H1 (cell line): ENCODE data around the gene CDCA7L. TPM values are rescaled to one million over a fixed set of nuclear protein-coding genes. Genes with fewer than 3 reads are reported as not detected.

Source experiments
- CTCF ChIA-PET: fragments of 300-600 bp; sonication (Branson Sonifier 250); formaldehyde crosslinking; loops from one replicate; lab custom pipeline; 2021; ENCODE audit not compliant: partially characterized antibody; lab: Charles Lee
- POLR2A ChIA-PET: fragments of 300-600 bp; sonication (Branson Sonifier 250); formaldehyde crosslinking; loops from one replicate; lab custom pipeline; 2021; ENCODE audit warnings: inconsistent platforms; ENCODE audit not compliant: partially characterized antibody; lab: Charles Lee
- DNase-seq, 2 experiments: peaks; one replicate each; pipeline versions ENCODE4 v3.0.0 to v3.0.0-alpha.2; 2010 to 2022; ENCODE audit warnings: low spot score in 2 of 2, low read depth in 1 of 2, mixed read lengths in 1 of 2
- FAIRE-seq: peaks from 2 replicates; lab custom pipeline; 2011; peaks lifted over from hg19 to GRCh38; lab: Jason Lieb, UNC
- H2AFZ ChIP-seq: 2 replicates; pipeline ENCODE4 v1.8.1; 2012; ENCODE audit warnings: low read length, inconsistent platforms
- H2AK5ac ChIP-seq: 2 replicates; pipeline ENCODE4 v1.6.1; 2013; ENCODE audit warnings: low read depth, low read length
- H2BK120ac ChIP-seq: replicated peaks from 2 replicates; pipeline ENCODE3; 2013; ENCODE audit warnings: low read depth, low read length, inconsistent platforms
- H2BK12ac ChIP-seq: 2 replicates; pipeline ENCODE4 v1.6.1; 2013; ENCODE audit warnings: low read depth, low read length
- H2BK15ac ChIP-seq: 2 replicates; pipeline ENCODE4 v1.6.1; 2013; ENCODE audit warnings: low read length
- H2BK20ac ChIP-seq: 2 replicates; pipeline ENCODE4 v1.6.1; 2013; ENCODE audit warnings: low read length
- H2BK5ac ChIP-seq: 2 replicates; pipeline ENCODE4 v1.6.1; 2013; ENCODE audit warnings: low read depth, low read length
- H3K14ac ChIP-seq: 2 replicates; pipeline ENCODE4 v1.6.1; 2013; ENCODE audit warnings: inconsistent platforms; ENCODE audit not compliant: insufficient read length
- H3K18ac ChIP-seq: 2 replicates; pipeline ENCODE4 v1.6.1; 2013; ENCODE audit warnings: low read length; ENCODE audit errors: extremely low read depth
- H3K23ac ChIP-seq: 2 replicates; pipeline ENCODE4 v1.6.1; 2013; ENCODE audit warnings: inconsistent platforms; ENCODE audit not compliant: insufficient read length
- H3K23me2 ChIP-seq: 2 replicates; pipeline ENCODE4 v1.6.1; 2013; ENCODE audit warnings: low read depth, low read length
- H3K27ac ChIP-seq: 2 replicates; pipeline ENCODE4 v1.6.1; 2011; ENCODE audit warnings: low read depth, low read length, inconsistent platforms
- H3K27me3 ChIP-seq, 4 experiments: replicated peaks in 1 of 4; 1 replicate in 1 of 4; 2 replicates in 3 of 4; pipeline versions ENCODE4 v1.6.1 to v1.8.1; 2011 to 2013; ENCODE audit warnings: low read length in 3 of 4, mild to moderate bottlenecking in 3 of 4, inconsistent platforms in 2 of 4, mixed read lengths in 2 of 4, moderate library complexity in 1 of 4; ENCODE audit not compliant: control insufficient read depth in 3 of 4, insufficient read depth in 3 of 4; ENCODE audit errors: extremely low read depth in 1 of 4
- H3K36me3 ChIP-seq, 4 experiments: 2 replicates each; pipeline versions ENCODE4 v1.6.1 to v1.8.1; 2011 to 2013; ENCODE audit warnings: mild to moderate bottlenecking in 4 of 4, low read length in 3 of 4, moderate library complexity in 2 of 4, control low read depth in 1 of 4, inconsistent platforms in 1 of 4; ENCODE audit not compliant: insufficient read depth in 4 of 4, control insufficient read depth in 2 of 4
- H3K4ac ChIP-seq: replicated peaks from 2 replicates; pipeline ENCODE3; 2013; ENCODE audit warnings: low read length, low read depth, mixed read lengths, inconsistent platforms; ENCODE audit not compliant: insufficient read length
- H3K4me1 ChIP-seq, 4 experiments: replicated peaks in 1 of 4; 1 replicate in 1 of 4; 2 replicates in 3 of 4; pipeline versions ENCODE4 v1.6.1 to v1.8.1; 2011 to 2013; ENCODE audit warnings: low read length in 3 of 4, inconsistent platforms in 2 of 4, mixed read lengths in 1 of 4; ENCODE audit not compliant: insufficient read depth in 4 of 4, control insufficient read depth in 3 of 4
- H3K4me2 ChIP-seq, 2 experiments: 2 replicates each; pipeline versions ENCODE4 v1.6.1 to v1.8.1; 2011 to 2013; ENCODE audit warnings: low read depth in 2 of 2, low read length in 2 of 2, control low read depth in 1 of 2, inconsistent platforms in 1 of 2, mild to moderate bottlenecking in 1 of 2; ENCODE audit not compliant: insufficient read depth in 1 of 2
- H3K4me3 ChIP-seq, 4 experiments: fragments of 200-600, 300-600 bp in 1 of 4; sonication (generic), shearing (Covaris generic), sonication (Bioruptor Twin) in 1 of 4; 2 replicates each; pipeline versions ENCODE4 v1.5.1 to v1.8.1; 2011 to 2016; ENCODE audit warnings: low read length in 4 of 4, low read depth in 3 of 4, control low read depth in 2 of 4, inconsistent platforms in 2 of 4, mild to moderate bottlenecking in 2 of 4, mixed read lengths in 1 of 4, moderate library complexity in 1 of 4; ENCODE audit not compliant: insufficient read depth in 2 of 4; ENCODE audit errors: extremely low read depth in 1 of 4
- H3K56ac ChIP-seq: replicated peaks from 2 replicates; pipeline ENCODE3; 2013; ENCODE audit warnings: low read depth, mild to moderate bottlenecking, mixed read lengths, low read length, inconsistent platforms; ENCODE audit not compliant: insufficient read length
- H3K79me1 ChIP-seq: 2 replicates; pipeline ENCODE4 v1.6.1; 2013; ENCODE audit warnings: low read depth, low read length, control low read depth
- H3K79me2 ChIP-seq, 2 experiments: 2 replicates each; pipeline versions ENCODE4 v1.6.1 to v1.8.1; 2012 to 2013; ENCODE audit warnings: low read length in 2 of 2, mild to moderate bottlenecking in 2 of 2, inconsistent platforms in 1 of 2; ENCODE audit not compliant: insufficient read depth in 2 of 2, control insufficient read depth in 1 of 2
- H3K9ac ChIP-seq, 4 experiments: replicated peaks in 1 of 4; 1 replicate in 1 of 4; 2 replicates in 3 of 4; pipeline versions ENCODE4 v1.6.1 to v1.8.1; 2011 to 2013; ENCODE audit warnings: low read depth in 3 of 4, low read length in 3 of 4, control low read depth in 2 of 4, mild to moderate bottlenecking in 2 of 4, moderate library complexity in 2 of 4, inconsistent platforms in 1 of 4; ENCODE audit errors: extremely low read depth in 1 of 4
- H3K9me3 ChIP-seq, 2 experiments: 2 replicates each; pipeline versions ENCODE4 v1.6.1 to v1.8.1; 2012 to 2013; ENCODE audit warnings: mild to moderate bottlenecking in 2 of 2, moderate library complexity in 2 of 2, control low read depth in 1 of 2, inconsistent platforms in 1 of 2, low read depth in 1 of 2, low read length in 1 of 2, mixed read lengths in 1 of 2; ENCODE audit not compliant: insufficient read depth in 2 of 2
- H4K20me1 ChIP-seq, 2 experiments: replicated peaks in 1 of 2; 2 replicates each; pipeline versions ENCODE3 to v1.8.1; 2011 to 2013; ENCODE audit warnings: inconsistent platforms in 2 of 2, low read length in 2 of 2, mild to moderate bottlenecking in 1 of 2; ENCODE audit not compliant: insufficient read depth in 2 of 2, control insufficient read depth in 1 of 2
- H4K5ac ChIP-seq: 2 replicates; pipeline ENCODE4 v1.6.1; 2013; ENCODE audit warnings: low read length, low read depth, mixed read lengths, inconsistent platforms; ENCODE audit not compliant: insufficient read length
- H4K8ac ChIP-seq: 2 replicates; pipeline ENCODE4 v1.8.0; 2013; ENCODE audit warnings: mild to moderate bottlenecking, moderate library complexity, low read length, inconsistent platforms; ENCODE audit not compliant: insufficient read depth; ENCODE audit errors: extremely low read depth
- H4K91ac ChIP-seq: replicated peaks from 2 replicates; pipeline ENCODE3; 2013; ENCODE audit warnings: low read length, mixed read lengths, inconsistent platforms; ENCODE audit not compliant: insufficient read length
- BACH1 ChIP-seq: IDR thresholded peaks from 2 replicates; pipeline ENCODE4 v1.6.1; 2012; ENCODE audit warnings: low read length, improper control_type of control experiment
- CREB1 ChIP-seq: IDR thresholded peaks from 2 replicates; pipeline ENCODE4 v1.6.1; 2012; ENCODE audit warnings: inconsistent platforms
- KDM4A ChIP-seq: IDR thresholded peaks from one replicate; pipeline ENCODE4 v1.7.1; 2012; ENCODE audit warnings: low read depth, mild to moderate bottlenecking, moderate library complexity, low read length, inconsistent platforms; ENCODE audit not compliant: severe bottlenecking
- NANOG ChIP-seq: IDR thresholded peaks from 2 replicates; pipeline ENCODE4 v1.6.1; 2011; ENCODE audit warnings: low read length, low read depth, mild to moderate bottlenecking, inconsistent platforms; ENCODE audit not compliant: insufficient read depth, poor library complexity, severe bottlenecking
- POLR2A ChIP-seq, 2 experiments: IDR thresholded peaks; 1 replicate in 1 of 2; 2 replicates in 1 of 2; pipeline ENCODE4 v1.6.1; 2011; ENCODE audit warnings: low read depth in 2 of 2, low read length in 2 of 2, mild to moderate bottlenecking in 2 of 2; ENCODE audit errors: control extremely low read depth in 1 of 2
- RAD21 ChIP-seq, 2 experiments: IDR thresholded peaks in 1 of 2; conservative IDR thresholded peaks in 1 of 2; 2 replicates each; pipeline ENCODE4 v1.6.1; 2011; ENCODE audit warnings: low read depth in 2 of 2, low read length in 2 of 2, improper control_type of control experiment in 1 of 2, inconsistent platforms in 1 of 2, mild to moderate bottlenecking in 1 of 2, moderate library complexity in 1 of 2
- RBBP5 ChIP-seq: IDR thresholded peaks from 2 replicates; pipeline ENCODE4 v1.7.1; 2012; ENCODE audit warnings: low read depth, mild to moderate bottlenecking, inconsistent platforms, low read length, moderate library complexity, borderline replicate concordance
- SIN3A ChIP-seq, 2 experiments: IDR thresholded peaks in 1 of 2; conservative IDR thresholded peaks in 1 of 2; 2 replicates each; pipeline ENCODE4 v1.6.1; 2011 to 2012; ENCODE audit warnings: low read length in 2 of 2, improper control_type of control experiment in 1 of 2, low read depth in 1 of 2, mild to moderate bottlenecking in 1 of 2
- WGBS, 2 experiments: shearing (Covaris generic) in 1 of 2; methylation state at CpG; one replicate each; pipeline versions ENCODE4 v1.1.6 to v1.1.7; 2013 to 2015; ENCODE audit warnings: low lambda C conversion rate in 2 of 2, mixed read lengths in 2 of 2, inconsistent platforms in 1 of 2, low coverage in 1 of 2, missing lambda C conversion rate in 1 of 2; ENCODE audit not compliant: insufficient replicate concordance in 2 of 2, insufficient coverage in 1 of 2, insufficient read length in 1 of 2; ENCODE audit errors: extremely low coverage in 1 of 2, missing lambda C conversion rate in 1 of 2; 5-methylcytosine and 5-hydroxymethylcytosine counted together
- polyA plus RNA-seq, 7 experiments: library from polyadenylated mRNA; depleted of rRNA in 3 of 7; stranded (reverse) in 5 of 7; unstranded in 2 of 7; fragments of >200 nt in 5 of 7; fragments of 200-250 nt in 2 of 7; gene quantifications; 1 replicate in 5 of 7; 2 replicates in 1 of 7; 4 replicates in 1 of 7; pipeline versions ENCODE4 v1.2.1 to v1.2.3, GENCODE V29; 2011 to 2013; ENCODE audit warnings: missing spikeins in 2 of 7, mixed read lengths in 2 of 7
- total RNA-seq: library from RNA; stranded (reverse); fragmentation: NEBNext Ultra II Directional; extraction: Animal tissue kit (Norgen Biotek cat#: 25700); gene quantifications from 2 replicates; pipeline ENCODE4 v1.2.1, GENCODE V29; 2021

CDCA7L gene
- total and polyA plus RNA-seq, 2 of the 8 experiments (the other 6 are each of a cell fraction or from before 2014, with no cell fraction given), result 93.8 to 168 TPM

GRCh38 chr7:21866731-21867130 lies 79.0 kb downstream of the CDCA7L start:
- H4K91ac ChIP-seq, result peak overlapping the region; percentile 12
- H3K27me3 ChIP-seq, result no peaks in the 10 kb centered on the region
- H3K4me3 ChIP-seq, result no peak overlapping the region
- H3K23me2 ChIP-seq, result no peaks in the 10 kb centered on the region
- H4K8ac ChIP-seq, result no peak overlapping the region
- no peak overlapping the region for H3K23ac ChIP-seq
- no peak overlapping the region for H3K14ac ChIP-seq
- H2BK20ac ChIP-seq, result no peak overlapping the region
- no peak overlapping the region for H2BK15ac ChIP-seq
- no peak overlapping the region for H3K4ac ChIP-seq
- no peak overlapping the region for H3K56ac ChIP-seq
- no peaks in the 10 kb centered on the region for H3K79me1 ChIP-seq
- no peak overlapping the region for H2AFZ ChIP-seq
- H3K36me3 ChIP-seq, result no peaks in the 10 kb centered on the region
- peaks cover 5 to 35% (median 21%) of the 10 kb centered on the region in 4 experiments for H3K4me1 ChIP-seq
- POLR2A ChIA-PET, result no interaction called here
- 60% methylated on average over 1 of the region's 1 CpG; no CpG with 5 or more reads in 1 of the 2 experiments for WGBS, 2 experiments
- CTCF ChIA-PET, result no interaction called here
- DNase-seq, result no peak
- peak overlapping the region; percentile 63; the same call in 1 of the 2 replicates for H3K18ac ChIP-seq
- H2BK12ac ChIP-seq, result no peak overlapping the region
- no peak overlapping the region; the same call in 1 of the 2 replicates for H2BK5ac ChIP-seq
- H3K79me2 ChIP-seq, result no peaks in the 10 kb centered on the region
- H2BK120ac ChIP-seq, result no peak overlapping the region
- TF ChIP-seq CREB1, result no peak
- no peak for TF ChIP-seq RBBP5
- no peak for TF ChIP-seq KDM4A
- no peak for TF ChIP-seq BACH1
- no peak for TF ChIP-seq NANOG
- no peak for TF ChIP-seq RAD21 (IDR thresholded peaks at IDR 0.05 in 1 of 2, conservative IDR thresholded peaks at IDR 0.05 in 1 of 2; ENCODE audit: low read depth in 2 of 2, low read length in 2 of 2)
- no peak for TF ChIP-seq POLR2A (IDR thresholded peaks at IDR 0.05; ENCODE audit: control extremely low read depth in 1 of 2, low read depth in 2 of 2, low read length in 2 of 2)
- no peak for TF ChIP-seq SIN3A (conservative IDR thresholded peaks at IDR 0.05 in 1 of 2, IDR thresholded peaks at IDR 0.05 in 1 of 2; ENCODE audit: low read depth in 1 of 2, low read length in 2 of 2)
- peak overlapping the region; percentile 30 to 35; a peak in 3 of 4 replicates for H3K4me2 ChIP-seq
- H2AK5ac ChIP-seq, result no peak overlapping the region
- H3K27ac ChIP-seq, result peak overlapping the region; percentile 54; the same call in 1 of the 2 replicates
- H4K5ac ChIP-seq, result peak overlapping the region; percentile 55
- H3K9me3 ChIP-seq, result no peaks in the 10 kb centered on the region
- no peak for FAIRE-seq
- H3K9ac ChIP-seq, result no peak overlapping the region
- no peaks in the 10 kb centered on the region for H4K20me1 ChIP-seq
